Measurements from ENCODE around the gene IL22RA1. TPM values are rescaled to one million over a fixed set of nuclear protein-coding genes. Genes with fewer than 3 reads are reported as not detected.

Gene IL22RA1
- total RNA-seq, 4 donors from 2014 or later: 16.6 to 36.4 (median 27.8) TPM

GRCh38 chr1:24175033-24175755 is 32.3 kb upstream of the IL22RA1 start:
- TF ChIP-seq POLR2AphosphoS5 (IDR thresholded peaks at IDR 0.05): no peak
- no peak for TF ChIP-seq EP300 (IDR thresholded peaks at IDR 0.05)
- no peak for TF ChIP-seq POLR2A (IDR thresholded peaks at IDR 0.05)
- TF ChIP-seq, protein P1, sequence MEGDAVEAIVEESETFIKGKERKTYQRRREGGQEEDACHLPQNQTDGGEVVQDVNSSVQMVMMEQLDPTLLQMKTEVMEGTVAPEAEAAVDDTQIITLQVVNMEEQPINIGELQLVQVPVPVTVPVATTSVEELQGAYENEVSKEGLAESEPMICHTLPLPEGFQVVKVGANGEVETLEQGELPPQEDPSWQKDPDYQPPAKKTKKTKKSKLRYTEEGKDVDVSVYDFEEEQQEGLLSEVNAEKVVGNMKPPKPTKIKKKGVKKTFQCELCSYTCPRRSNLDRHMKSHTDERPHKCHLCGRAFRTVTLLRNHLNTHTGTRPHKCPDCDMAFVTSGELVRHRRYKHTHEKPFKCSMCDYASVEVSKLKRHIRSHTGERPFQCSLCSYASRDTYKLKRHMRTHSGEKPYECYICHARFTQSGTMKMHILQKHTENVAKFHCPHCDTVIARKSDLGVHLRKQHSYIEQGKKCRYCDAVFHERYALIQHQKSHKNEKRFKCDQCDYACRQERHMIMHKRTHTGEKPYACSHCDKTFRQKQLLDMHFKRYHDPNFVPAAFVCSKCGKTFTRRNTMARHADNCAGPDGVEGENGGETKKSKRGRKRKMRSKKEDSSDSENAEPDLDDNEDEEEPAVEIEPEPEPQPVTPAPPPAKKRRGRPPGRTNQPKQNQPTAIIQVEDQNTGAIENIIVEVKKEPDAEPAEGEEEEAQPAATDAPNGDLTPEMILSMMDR (IDR thresholded peaks at IDR 0.05): no peak
- peak in 1 of 2 donors; percentile 11 for DNase-seq (ENCODE audit: low spot score in 2 of 2)
- Histone ChIP-seq H3K36me3 (no peaks in the 10 kb centered on the region), H3K27ac (peak overlapping the region; percentile 6), H3K4me3 (no peak overlapping the region), H3K9me3 (no peaks in the 10 kb centered on the region), H3K27me3 (no peaks in the 10 kb centered on the region), H3K4me1 (peaks cover 3% of the 10 kb centered on the region)
- 65% methylated on average over 6 of the region's 6 CpGs for WGBS

GRCh38 chr1:24173638-24174575 is 31.0 kb upstream of the IL22RA1 start:
- Histone ChIP-seq H3K36me3 (peaks cover 5% of the 10 kb centered on the region), H3K9me3 (no peaks in the 10 kb centered on the region), H3K4me1 (peaks cover 3% of the 10 kb centered on the region), H3K27me3 (peaks cover 3% of the 10 kb centered on the region), H3K4me3 (no peak overlapping the region), H3K27ac (no peak overlapping the region)
- 87% methylated on average over 5 of the region's 5 CpGs for WGBS
- TF ChIP-seq POLR2AphosphoS5 (IDR thresholded peaks at IDR 0.05): no peak
- TF ChIP-seq, protein P1 (IDR thresholded peaks at IDR 0.05): no peak
- no peak for TF ChIP-seq POLR2A (IDR thresholded peaks at IDR 0.05)
- TF ChIP-seq EP300 (IDR thresholded peaks at IDR 0.05): no peak
- DNase-seq (ENCODE audit: low spot score in 2 of 2): peak in 1 of 2 donors; percentile 11

GRCh38 chr1:24172598-24172997 is 29.7 kb upstream of the IL22RA1 start:
- no peak overlapping the region for H3K27ac ChIP-seq
- no peak for TF ChIP-seq POLR2AphosphoS5 (IDR thresholded peaks at IDR 0.05)
- peak in 1 of 2 donors; percentile 19 for DNase-seq (ENCODE audit: low spot score in 2 of 2)
- H3K4me3 ChIP-seq: no peak overlapping the region
- no peaks in the 10 kb centered on the region for H3K9me3 ChIP-seq
- H3K36me3 ChIP-seq: peaks cover 5% of the 10 kb centered on the region
- H3K4me1 ChIP-seq: peaks cover 3% of the 10 kb centered on the region
- H3K27me3 ChIP-seq: peaks cover 3% of the 10 kb centered on the region
- WGBS: 93% methylated on average over 5 of the region's 5 CpGs

DNA sequence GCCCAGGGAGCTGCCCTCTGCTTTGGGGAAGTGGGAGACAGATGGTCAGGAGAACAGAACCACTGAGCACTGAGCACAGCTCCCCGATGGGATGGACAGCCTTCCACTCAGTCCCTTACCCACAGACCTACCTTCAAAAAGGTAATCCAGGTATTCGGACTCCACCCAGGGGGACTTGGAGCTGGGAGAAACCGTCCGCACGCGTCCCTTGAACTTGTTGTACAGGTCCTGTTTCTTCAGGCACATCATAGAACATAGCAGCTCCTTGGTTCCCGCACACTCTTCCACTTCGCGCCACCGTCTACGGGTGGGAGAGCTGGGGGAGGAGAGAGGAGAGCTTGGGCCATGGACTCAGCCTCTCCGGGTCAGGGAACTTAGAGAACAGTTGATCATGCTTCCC is 26.3 kb upstream of the IL22RA1 start:
- Histone ChIP-seq H3K9me3 (no peaks in the 10 kb centered on the region), H3K27ac (no peak overlapping the region), H3K27me3 (peaks cover 3% of the 10 kb centered on the region), H3K36me3 (peaks cover 5% of the 10 kb centered on the region), H3K4me3 (no peak overlapping the region), H3K4me1 (no peaks in the 10 kb centered on the region)
- DNase-seq (ENCODE audit: low spot score in 2 of 2): no peak
- TF ChIP-seq POLR2A (IDR thresholded peaks at IDR 0.05) (no peak), POLR2AphosphoS5 (IDR thresholded peaks at IDR 0.05) (no peak), EP300 (IDR thresholded peaks at IDR 0.05) (no peak)
- TF ChIP-seq, protein P1 (IDR thresholded peaks at IDR 0.05): no peak
- WGBS: 91% methylated on average over 12 of the region's 12 CpGs

- TF ChIP-seq POLR2AphosphoS5 (IDR thresholded peaks at IDR 0.05) (no peak), EP300 (IDR thresholded peaks at IDR 0.05) (no peak), POLR2A (IDR thresholded peaks at IDR 0.05) (no peak)
- TF ChIP-seq, protein P1 (IDR thresholded peaks at IDR 0.05): no peak
- H3K27ac ChIP-seq: no peak overlapping the region
- no peaks in the 10 kb centered on the region for H3K4me1 ChIP-seq
- H3K27me3 ChIP-seq: peaks cover 3% of the 10 kb centered on the region
- no peaks in the 10 kb centered on the region for H3K9me3 ChIP-seq
- H3K4me3 ChIP-seq: no peak overlapping the region
- H3K36me3 ChIP-seq: peaks cover 5% of the 10 kb centered on the region
- DNase-seq (ENCODE audit: low spot score in 2 of 2): no peak
- 87% methylated on average over 7 of the region's 7 CpGs for WGBS
Measured at GRCh38 chr1:24168245-24168644, 25.3 kb upstream of the IL22RA1 start.
